Measurements from ENCODE around the gene ANXA10. TPM values are rescaled to one million over a fixed set of nuclear protein-coding genes. Genes with fewer than 3 reads are reported as not detected.

ANXA10 gene
- total and polyA plus RNA-seq, 2 of the 8 experiments (the other 6 are each of a cell fraction or from before 2014, with no cell fraction given) = not detected

DNA sequence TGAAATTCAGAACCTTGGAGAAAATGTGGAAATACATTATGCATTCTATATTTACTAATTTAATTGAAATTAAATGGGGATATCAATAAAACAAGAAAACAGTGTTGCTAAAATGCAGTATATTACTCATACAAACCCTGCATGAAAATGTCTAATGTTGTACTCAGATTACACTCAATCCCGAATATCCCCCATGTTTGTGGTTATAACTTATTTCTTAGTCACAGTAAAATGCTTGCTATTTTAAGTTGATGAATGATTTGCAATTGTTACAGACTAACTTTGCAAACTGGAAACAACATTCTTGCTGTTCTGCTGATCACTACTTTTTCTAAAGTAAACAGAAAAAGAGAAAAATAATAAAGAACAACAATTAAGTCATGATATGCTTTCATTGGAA is 33.1 kb upstream of the ANXA10 start:
- no peak for FAIRE-seq
- Histone ChIP-seq H3K9me3 (ENCODE audit: insufficient read depth in 2 of 2, low read depth in 1 of 2, low read length in 1 of 2) (no peaks in the 10 kb centered on the region), H3K79me2 (ENCODE audit: control insufficient read depth in 1 of 2, insufficient read depth in 2 of 2, low read length in 2 of 2) (no peaks in the 10 kb centered on the region), H3K9ac (replicated peaks in 1 of 4; ENCODE audit: extremely low read depth in 1 of 4, low read depth in 3 of 4, low read length in 3 of 4) (no peak overlapping the region), H4K20me1 (replicated peaks in 1 of 2; ENCODE audit: control insufficient read depth in 1 of 2, insufficient read depth in 2 of 2, low read length in 2 of 2) (no peaks in the 10 kb centered on the region), H4K91ac (replicated peaks; ENCODE audit: insufficient read length, low read length) (no peak overlapping the region), H3K4ac (replicated peaks; ENCODE audit: insufficient read length, low read depth, low read length) (no peak overlapping the region), H3K56ac (replicated peaks; ENCODE audit: insufficient read length, low read depth, low read length) (no peak overlapping the region), H3K4me2 (ENCODE audit: insufficient read depth in 1 of 2, low read depth in 2 of 2, low read length in 2 of 2) (no peak overlapping the region), H2BK12ac (ENCODE audit: low read depth, low read length) (no peak overlapping the region), H2BK120ac (replicated peaks; ENCODE audit: low read depth, low read length) (no peak overlapping the region), H2BK5ac (ENCODE audit: low read depth, low read length) (no peak overlapping the region), H2BK15ac (ENCODE audit: low read length) (no peak overlapping the region), H3K14ac (ENCODE audit: insufficient read length) (no peak overlapping the region), H3K36me3 (ENCODE audit: control insufficient read depth in 2 of 4, insufficient read depth in 4 of 4, low read length in 3 of 4) (no peaks in the 10 kb centered on the region), H3K23ac (ENCODE audit: insufficient read length) (no peak overlapping the region), H3K79me1 (ENCODE audit: low read depth, low read length) (no peaks in the 10 kb centered on the region), H3K27ac (ENCODE audit: low read depth, low read length) (no peak overlapping the region), H3K4me3 (ENCODE audit: extremely low read depth in 1 of 4, insufficient read depth in 2 of 4, low read depth in 3 of 4, low read length in 4 of 4) (no peak overlapping the region), H3K18ac (ENCODE audit: extremely low read depth, low read length) (no peak overlapping the region), H3K23me2 (ENCODE audit: low read depth, low read length) (no peaks in the 10 kb centered on the region), H2AK5ac (ENCODE audit: low read depth, low read length) (no peak overlapping the region), H4K5ac (ENCODE audit: insufficient read length, low read depth, low read length) (no peak overlapping the region), H4K8ac (ENCODE audit: extremely low read depth, insufficient read depth, low read length) (no peak overlapping the region), H3K4me1 (replicated peaks in 1 of 4; ENCODE audit: control insufficient read depth in 3 of 4, insufficient read depth in 4 of 4, low read length in 3 of 4) (no peaks in the 10 kb centered on the region), H3K27me3 (replicated peaks in 1 of 4; ENCODE audit: control insufficient read depth in 3 of 4, extremely low read depth in 1 of 4, insufficient read depth in 3 of 4, low read length in 3 of 4) (no peaks in the 10 kb centered on the region), H2BK20ac (ENCODE audit: low read length) (no peak overlapping the region), H2AFZ (ENCODE audit: low read length) (no peak overlapping the region)
- WGBS, 2 experiments (ENCODE audit: extremely low coverage in 1 of 2, insufficient coverage in 1 of 2, insufficient read length in 1 of 2, insufficient replicate concordance in 2 of 2, low coverage in 1 of 2, low lambda C conversion rate in 2 of 2, missing lambda C conversion rate in 1 of 2) = 85% methylated on average over 1 of the region's 1 CpG; no CpG with 5 or more reads in 1 of the 2 experiments
- ChIA-PET POLR2A (ENCODE audit: partially characterized antibody) (no interaction called here), CTCF (ENCODE audit: partially characterized antibody) (no interaction called here)
- TF ChIP-seq CTBP2 (IDR thresholded peaks at IDR 0.05; ENCODE audit: borderline replicate concordance, insufficient read depth, insufficient read length, low read length) = no peak
- TF ChIP-seq FOSL1 (IDR thresholded peaks at IDR 0.05; ENCODE audit: insufficient read depth, low read depth, low read length) = no peak
- DNase-seq (ENCODE audit: low read depth in 1 of 2, low spot score in 2 of 2) = no peak

Measured in H1 (cell line).